Measurements from ENCODE around the gene NEMP1.

Gene NEMP1

GRCh38 chr12:57096748-57097553, 18.4 kb upstream of the NEMP1 start:
- DNase-seq (ENCODE audit: low read depth in 1 of 2, low spot score in 1 of 2): no peak
- Histone ChIP-seq H3K27ac (replicated peaks) (no peak overlapping the region), H3K27me3 (ENCODE audit: insufficient read depth, poor library complexity, severe bottlenecking) (no peaks in the 10 kb centered on the region), H3K4me3 (replicated peaks; ENCODE audit: insufficient read depth, low read length) (no peak overlapping the region)
- TF ChIP-seq, protein P1, sequence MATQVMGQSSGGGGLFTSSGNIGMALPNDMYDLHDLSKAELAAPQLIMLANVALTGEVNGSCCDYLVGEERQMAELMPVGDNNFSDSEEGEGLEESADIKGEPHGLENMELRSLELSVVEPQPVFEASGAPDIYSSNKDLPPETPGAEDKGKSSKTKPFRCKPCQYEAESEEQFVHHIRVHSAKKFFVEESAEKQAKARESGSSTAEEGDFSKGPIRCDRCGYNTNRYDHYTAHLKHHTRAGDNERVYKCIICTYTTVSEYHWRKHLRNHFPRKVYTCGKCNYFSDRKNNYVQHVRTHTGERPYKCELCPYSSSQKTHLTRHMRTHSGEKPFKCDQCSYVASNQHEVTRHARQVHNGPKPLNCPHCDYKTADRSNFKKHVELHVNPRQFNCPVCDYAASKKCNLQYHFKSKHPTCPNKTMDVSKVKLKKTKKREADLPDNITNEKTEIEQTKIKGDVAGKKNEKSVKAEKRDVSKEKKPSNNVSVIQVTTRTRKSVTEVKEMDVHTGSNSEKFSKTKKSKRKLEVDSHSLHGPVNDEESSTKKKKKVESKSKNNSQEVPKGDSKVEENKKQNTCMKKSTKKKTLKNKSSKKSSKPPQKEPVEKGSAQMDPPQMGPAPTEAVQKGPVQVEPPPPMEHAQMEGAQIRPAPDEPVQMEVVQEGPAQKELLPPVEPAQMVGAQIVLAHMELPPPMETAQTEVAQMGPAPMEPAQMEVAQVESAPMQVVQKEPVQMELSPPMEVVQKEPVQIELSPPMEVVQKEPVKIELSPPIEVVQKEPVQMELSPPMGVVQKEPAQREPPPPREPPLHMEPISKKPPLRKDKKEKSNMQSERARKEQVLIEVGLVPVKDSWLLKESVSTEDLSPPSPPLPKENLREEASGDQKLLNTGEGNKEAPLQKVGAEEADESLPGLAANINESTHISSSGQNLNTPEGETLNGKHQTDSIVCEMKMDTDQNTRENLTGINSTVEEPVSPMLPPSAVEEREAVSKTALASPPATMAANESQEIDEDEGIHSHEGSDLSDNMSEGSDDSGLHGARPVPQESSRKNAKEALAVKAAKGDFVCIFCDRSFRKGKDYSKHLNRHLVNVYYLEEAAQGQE (IDR thresholded peaks at IDR 0.05; ENCODE audit: insufficient replicate concordance, low read depth): no peak
- no peak for TF ChIP-seq POLR2AphosphoS5 (IDR thresholded peaks at IDR 0.05; ENCODE audit: low read depth)
- TF ChIP-seq, protein P2, sequence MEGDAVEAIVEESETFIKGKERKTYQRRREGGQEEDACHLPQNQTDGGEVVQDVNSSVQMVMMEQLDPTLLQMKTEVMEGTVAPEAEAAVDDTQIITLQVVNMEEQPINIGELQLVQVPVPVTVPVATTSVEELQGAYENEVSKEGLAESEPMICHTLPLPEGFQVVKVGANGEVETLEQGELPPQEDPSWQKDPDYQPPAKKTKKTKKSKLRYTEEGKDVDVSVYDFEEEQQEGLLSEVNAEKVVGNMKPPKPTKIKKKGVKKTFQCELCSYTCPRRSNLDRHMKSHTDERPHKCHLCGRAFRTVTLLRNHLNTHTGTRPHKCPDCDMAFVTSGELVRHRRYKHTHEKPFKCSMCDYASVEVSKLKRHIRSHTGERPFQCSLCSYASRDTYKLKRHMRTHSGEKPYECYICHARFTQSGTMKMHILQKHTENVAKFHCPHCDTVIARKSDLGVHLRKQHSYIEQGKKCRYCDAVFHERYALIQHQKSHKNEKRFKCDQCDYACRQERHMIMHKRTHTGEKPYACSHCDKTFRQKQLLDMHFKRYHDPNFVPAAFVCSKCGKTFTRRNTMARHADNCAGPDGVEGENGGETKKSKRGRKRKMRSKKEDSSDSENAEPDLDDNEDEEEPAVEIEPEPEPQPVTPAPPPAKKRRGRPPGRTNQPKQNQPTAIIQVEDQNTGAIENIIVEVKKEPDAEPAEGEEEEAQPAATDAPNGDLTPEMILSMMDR (IDR thresholded peaks at IDR 0.05; ENCODE audit: insufficient read depth, low read length): no peak
- no peak for TF ChIP-seq GABPA (IDR thresholded peaks at IDR 0.05; ENCODE audit: low read depth)
- no peak for TF ChIP-seq SPI1 (IDR thresholded peaks at IDR 0.05; ENCODE audit: borderline replicate concordance, low read depth)

DNA sequence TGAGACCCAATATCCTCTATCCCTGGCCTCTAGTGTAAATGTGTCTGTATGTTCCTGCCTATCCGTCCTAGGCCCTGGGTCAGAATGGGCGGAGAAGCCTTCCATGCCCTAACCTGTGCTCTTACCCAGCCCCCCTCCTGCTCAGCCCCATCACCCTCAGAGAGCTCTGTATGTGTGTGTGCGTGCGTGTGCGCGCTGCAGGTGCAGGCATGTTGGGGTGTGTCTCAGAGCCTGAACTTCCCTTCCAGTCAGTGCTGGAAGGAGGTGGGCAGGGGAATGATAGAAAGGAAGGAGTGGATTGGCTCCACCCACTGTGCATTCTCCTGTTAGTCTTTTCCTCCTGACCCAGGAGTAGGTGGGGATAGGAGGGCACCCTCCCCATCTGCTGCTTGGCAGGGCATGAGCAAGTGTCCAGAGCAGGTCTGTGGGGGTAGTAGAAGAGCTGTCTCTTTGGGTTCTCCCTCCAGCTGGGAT, 17.5 kb upstream of the NEMP1 start:
- H3K4me3 ChIP-seq (replicated peaks; ENCODE audit: insufficient read depth, low read length): no peak overlapping the region
- TF ChIP-seq GABPA (IDR thresholded peaks at IDR 0.05; ENCODE audit: low read depth) (no peak), POLR2AphosphoS5 (IDR thresholded peaks at IDR 0.05; ENCODE audit: low read depth) (no peak)
- TF ChIP-seq, protein P2 (IDR thresholded peaks at IDR 0.05; ENCODE audit: insufficient read depth, low read length): no peak
- DNase-seq (ENCODE audit: low read depth in 1 of 2, low spot score in 1 of 2): no peak
- H3K27ac ChIP-seq (replicated peaks): no peak overlapping the region
- H3K27me3 ChIP-seq (ENCODE audit: insufficient read depth, poor library complexity, severe bottlenecking): no peaks in the 10 kb centered on the region

GRCh38 chr12:57095440-57095839, 16.8 kb upstream of the NEMP1 start:
- H3K27ac ChIP-seq (replicated peaks): no peak overlapping the region

More at GRCh38 chr12:57095440-57095839, 16.8 kb upstream of the NEMP1 start:
- no peak for DNase-seq (ENCODE audit: low read depth in 1 of 2, low spot score in 1 of 2)
- TF ChIP-seq POLR2AphosphoS5 (IDR thresholded peaks at IDR 0.05; ENCODE audit: low read depth): no peak
- TF ChIP-seq GABPA (IDR thresholded peaks at IDR 0.05; ENCODE audit: low read depth): no peak
- TF ChIP-seq, protein P1 (IDR thresholded peaks at IDR 0.05; ENCODE audit: insufficient replicate concordance, low read depth): no peak
- TF ChIP-seq, protein P2 (IDR thresholded peaks at IDR 0.05; ENCODE audit: insufficient read depth, low read length): no peak
- TF ChIP-seq SPI1 (IDR thresholded peaks at IDR 0.05; ENCODE audit: borderline replicate concordance, low read depth): no peak
- H3K27me3 ChIP-seq (ENCODE audit: insufficient read depth, poor library complexity, severe bottlenecking): no peaks in the 10 kb centered on the region
- H3K4me3 ChIP-seq (replicated peaks; ENCODE audit: insufficient read depth, low read length): no peak overlapping the region

Data from HL-60 (cell line).